K562 (cell line): ENCODE data around the gene CNTN5. TPM values are rescaled to one million over a fixed set of nuclear protein-coding genes. Genes with fewer than 3 reads are reported as not detected.

Source experiments
- ATAC-seq: fragments of 200-7000 bp; cut with Tn5 transposase; 3 replicates; pipeline ENCODE4 v1.9.1; 2020; ENCODE audit warnings: moderate library complexity
- BruUV-seq: library from RNA; stranded (reverse); fragments of 400-500 nt; replicated peaks from 2 replicates; lab custom pipeline; 2021; lab: Mats Ljungman, UMichigan
- CTCF ChIA-PET: fragments of 300-600 bp; formaldehyde crosslinking; extraction: SDS; loops from one replicate; lab custom pipeline; 2021; ENCODE audit warnings: low intra/inter-chr PET ratio; lab: Yijun Ruan, JAX
- POLR2A ChIA-PET: fragments of 300-600, 350-650 bp; sonication (Branson Sonifier 250); formaldehyde crosslinking; extraction: SDS; loops from one replicate; lab custom pipeline; 2021; ENCODE audit warnings: antibody characterized with exemption, inconsistent platforms; lab: Yijun Ruan, JAX
- DNase-seq, 4 experiments: peaks; one replicate each; pipeline versions ENCODE4 v3.0.0 to v3.0.0-alpha.2; 2011 to 2018; ENCODE audit warnings: low spot score in 3 of 4, mixed read lengths in 3 of 4; ENCODE audit errors: extremely low read depth in 1 of 4
- FAIRE-seq: peaks from 2 replicates; lab custom pipeline; 2011; peaks lifted over from hg19 to GRCh38; lab: Jason Lieb, UNC
- H2AFZ ChIP-seq: 2 replicates; pipeline ENCODE4 v1.6.0; 2011; ENCODE audit warnings: low read depth, low read length, control low read depth, inconsistent platforms
- H3K27ac ChIP-seq: fragments of 200-600 bp; 3 replicates; pipeline ENCODE4 v1.8.0; 2011; ENCODE audit warnings: low read depth, mild to moderate bottlenecking, control low read depth, inconsistent platforms, low read length, moderate library complexity, mixed read lengths; ENCODE audit errors: extremely low read depth
- H3K27me3 ChIP-seq, 2 experiments: fragments of 300-600 bp in 1 of 2; 2 replicates in 1 of 2; 3 replicates in 1 of 2; pipeline versions ENCODE4 v1.6.0 to v1.8.0; 2011; ENCODE audit warnings: inconsistent platforms in 2 of 2, low read length in 2 of 2, mild to moderate bottlenecking in 1 of 2, mixed read lengths in 1 of 2, moderate library complexity in 1 of 2; ENCODE audit not compliant: control insufficient read depth in 2 of 2, insufficient read depth in 2 of 2
- H3K36me3 ChIP-seq: fragments of 300-600 bp; 3 replicates; pipeline ENCODE4 v1.8.0; 2011; ENCODE audit warnings: mild to moderate bottlenecking, low read length, inconsistent platforms; ENCODE audit not compliant: control insufficient read depth, insufficient read depth
- H3K4me1 ChIP-seq, 2 experiments: fragments of 200-600 bp in 1 of 2; replicated peaks in 1 of 2; 2 replicates in 1 of 2; 3 replicates in 1 of 2; pipeline versions ENCODE4 v1.5.1 to v1.8.0; 2011; ENCODE audit warnings: inconsistent platforms in 2 of 2, low read length in 2 of 2, mild to moderate bottlenecking in 1 of 2, mixed read lengths in 1 of 2, moderate library complexity in 1 of 2; ENCODE audit not compliant: control insufficient read depth in 2 of 2, insufficient read depth in 2 of 2
- H3K4me2 ChIP-seq: 2 replicates; pipeline ENCODE4 v1.6.1; 2011; ENCODE audit warnings: low read length, control low read depth, inconsistent platforms, mixed read lengths; ENCODE audit not compliant: insufficient read depth
- H3K4me3 ChIP-seq: fragments of 200-600 bp; sonication (generic), shearing (Covaris generic); 2 replicates; pipeline ENCODE4 v1.5.1; 2016; ENCODE audit warnings: control low read depth, inconsistent platforms
- H3K79me2 ChIP-seq: fragments of 200-600 bp; 3 replicates; pipeline ENCODE4 v1.8.0; 2011; ENCODE audit warnings: low read length, inconsistent platforms; ENCODE audit not compliant: control insufficient read depth, insufficient read depth
- H3K9ac ChIP-seq, 2 experiments: 2 replicates each; pipeline versions ENCODE4 v1.6.0 to v1.6.1; 2011; ENCODE audit warnings: low read depth in 2 of 2, low read length in 2 of 2, control low read depth in 1 of 2, inconsistent platforms in 1 of 2, mild to moderate bottlenecking in 1 of 2, mixed read lengths in 1 of 2; ENCODE audit not compliant: insufficient read depth in 1 of 2
- H3K9me1 ChIP-seq: one replicate; pipeline ENCODE4 v1.6.0; 2011; ENCODE audit warnings: inconsistent platforms, mild to moderate bottlenecking, low read length, moderate library complexity; ENCODE audit not compliant: control insufficient read depth, insufficient read depth
- H3K9me3 ChIP-seq: replicated peaks from 2 replicates; pipeline ENCODE4 v1.5.1; 2011; ENCODE audit warnings: low read depth, low read length, inconsistent platforms; ENCODE audit not compliant: control insufficient read depth, insufficient read depth
- H4K20me1 ChIP-seq: replicated peaks from 2 replicates; pipeline ENCODE4 v1.6.1; 2011; ENCODE audit warnings: low read length, inconsistent platforms, mixed read lengths; ENCODE audit not compliant: control insufficient read depth, insufficient read depth
- BCOR ChIP-seq: fragments of 450-650 bp; IDR thresholded peaks from 2 replicates; pipeline ENCODE4 v1.6.1; 2016
- ELF4 ChIP-seq: fragments of 450-650 bp; formaldehyde crosslinking; IDR thresholded peaks from 2 replicates; pipeline ENCODE4 v1.4.0; 2022; ENCODE audit warnings: missing genetic modification characterization
- LARP7 ChIP-seq: fragments of 450-650 bp; IDR thresholded peaks from 2 replicates; pipeline ENCODE4 v1.6.1; 2016
- PRMT5 ChIP-seq: sonication (generic); formaldehyde crosslinking; IDR thresholded peaks from 2 replicates; pipeline ENCODE4 v1.5.0; 2020; ENCODE audit warnings: missing genetic modification reagents
- SMAD1 ChIP-seq: fragments of 150-350 bp; IDR thresholded peaks from 2 replicates; pipeline ENCODE4 v1.6.1; 2014; ENCODE audit warnings: low read length, low read depth; ENCODE audit not compliant: partially characterized antibody
- SMAD4 ChIP-seq: fragments of 250-450 bp; sonication (Bioruptor Pico); conservative IDR thresholded peaks from 2 replicates; pipeline ENCODE4 v1.8.0; 2021; ENCODE audit warnings: inconsistent platforms, mild to moderate bottlenecking, moderate library complexity
- SRSF1 ChIP-seq: fragments of 200-400 bp; formaldehyde crosslinking; IDR thresholded peaks from 2 replicates; pipeline ENCODE4 v1.6.1; 2017; ENCODE audit warnings: mild to moderate bottlenecking, low read depth, low read length, moderate library complexity
- ZFP1 ChIP-seq: fragments of 450-650 bp; formaldehyde crosslinking; IDR thresholded peaks from 2 replicates; pipeline ENCODE4 v1.4.0; 2020; ENCODE audit warnings: mild to moderate bottlenecking, mixed read lengths
- ZNF165 ChIP-seq: fragments of 250-450 bp; sonication (Bioruptor Pico); IDR thresholded peaks from 2 replicates; pipeline ENCODE4 v1.4.0; 2020; ENCODE audit warnings: borderline replicate concordance
- ZSCAN29 ChIP-seq: fragments of 450-650 bp; IDR thresholded peaks from 2 replicates; pipeline ENCODE4 v1.6.1; 2017
- WGBS: fragments of 100-300 bp; shearing (Covaris generic); methylation state at CpG from one replicate; pipeline ENCODE4 v1.1.6; 2016; ENCODE audit warnings: low coverage, mixed read lengths; ENCODE audit not compliant: insufficient coverage; ENCODE audit errors: missing lambda C conversion rate; 5-methylcytosine and 5-hydroxymethylcytosine counted together
- in situ Hi-C: fragments of 300-500 bp; cut with MboI; formaldehyde crosslinking; loops from 4 replicates; pipeline ENCODE4 v1.15.0; 2018; ENCODE audit warnings: inconsistent platforms, mixed read lengths
- intact Hi-C: fragments of 100-400 bp; cut with micrococcal nuclease; formaldehyde crosslinking; loops from 2 replicates; pipeline ENCODE4 v1.14.2; 2022
- polyA plus RNA-seq, 8 experiments: library from polyadenylated mRNA; depleted of rRNA in 4 of 8; stranded (reverse) in 5 of 8; unstranded in 3 of 8; fragments of >200 nt; fragmentation: Nextera tagmentation in 2 of 8; fragmentation: Illumina TruSeq in 1 of 8; extraction: Ambion mirVana in 2 of 8; extraction: Trizol in 1 of 8; gene quantifications; 2 replicates each; pipeline versions ENCODE4 v1.2.1 to v1.2.3, GENCODE V29; 2011 to 2014; ENCODE audit warnings: inconsistent platforms in 1 of 8, missing spikeins in 1 of 8
- total RNA-seq, 7 experiments: library from RNA; depleted of rRNA in 6 of 7; stranded (reverse); fragments of >200 nt in 6 of 7; fragmentation: Illumina TruSeq in 2 of 7; extraction: Trizol in 2 of 7; gene quantifications; 2 replicates each; pipeline versions ENCODE4 v1.2.1 to v1.2.3, GENCODE V29; 2011 to 2021; ENCODE audit warnings: low replicate concordance in 1 of 7
- TF ChIP-seq, protein P1 (sequence below): fragments of 450-650 bp; IDR thresholded peaks from 2 replicates; pipeline ENCODE4 v1.6.1; 2017; ENCODE audit warnings: mild to moderate bottlenecking, moderate library complexity
- TF ChIP-seq, protein P2 (sequence below): fragments of 200-400 bp; formaldehyde crosslinking; IDR thresholded peaks from 2 replicates; pipeline ENCODE4 v1.6.1; 2017; ENCODE audit warnings: mild to moderate bottlenecking, low read depth, low read length, moderate library complexity
- TF ChIP-seq, protein P3 (sequence below): sonication (generic); formaldehyde crosslinking; IDR thresholded peaks from 2 replicates; pipeline ENCODE4 v1.8.0; 2022; ENCODE audit warnings: mild to moderate bottlenecking, missing genetic modification reagents
- TF ChIP-seq, protein P4 (sequence below), 2 experiments: IDR thresholded peaks in 1 of 2; conservative IDR thresholded peaks in 1 of 2; 2 replicates each; pipeline ENCODE4 v1.6.1; 2016; ENCODE audit warnings: low read depth in 2 of 2, mild to moderate bottlenecking in 1 of 2, missing compliant biosample characterization in 1 of 2, missing genetic modification characterization in 1 of 2, moderate library complexity in 1 of 2

Gene CNTN5
- total and polyA plus RNA-seq, 9 of the 15 experiments (the other 6 are each of a cell fraction or from before 2014, with no cell fraction given) = 0.03 TPM; not detected in 8

DNA sequence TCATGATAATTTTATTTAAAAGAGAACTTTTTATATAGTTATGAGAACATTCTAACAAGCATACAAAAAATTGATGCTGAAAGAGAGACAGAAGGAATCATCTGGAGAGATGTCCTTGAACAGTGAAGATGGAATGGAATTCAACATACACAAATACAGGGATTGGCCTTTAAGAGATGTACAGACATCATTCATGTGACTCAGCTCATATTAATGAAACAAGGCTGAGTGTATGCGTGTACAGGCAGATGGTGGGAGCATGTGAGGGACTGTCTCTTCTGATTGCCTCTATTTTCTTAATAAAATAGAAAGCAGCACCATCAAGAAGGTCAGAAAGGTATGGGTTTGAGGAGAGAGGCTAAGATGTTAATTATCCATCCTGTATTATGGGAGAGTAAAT, 793.3 kb downstream of the CNTN5 start:
- H3K4me2 ChIP-seq = no peak overlapping the region
- H3K36me3 ChIP-seq = no peaks in the 10 kb centered on the region
- BruUV-seq = no TSS peak
- DNase-seq (no peak), FAIRE-seq (no peak), ATAC-seq (no peak)
- no peak overlapping the region for H3K9ac ChIP-seq
- no peak overlapping the region for H3K27ac ChIP-seq
- intact Hi-C loops = no loop called here
- TF ChIP-seq ZSCAN29 = no peak
- TF ChIP-seq, protein P1, sequence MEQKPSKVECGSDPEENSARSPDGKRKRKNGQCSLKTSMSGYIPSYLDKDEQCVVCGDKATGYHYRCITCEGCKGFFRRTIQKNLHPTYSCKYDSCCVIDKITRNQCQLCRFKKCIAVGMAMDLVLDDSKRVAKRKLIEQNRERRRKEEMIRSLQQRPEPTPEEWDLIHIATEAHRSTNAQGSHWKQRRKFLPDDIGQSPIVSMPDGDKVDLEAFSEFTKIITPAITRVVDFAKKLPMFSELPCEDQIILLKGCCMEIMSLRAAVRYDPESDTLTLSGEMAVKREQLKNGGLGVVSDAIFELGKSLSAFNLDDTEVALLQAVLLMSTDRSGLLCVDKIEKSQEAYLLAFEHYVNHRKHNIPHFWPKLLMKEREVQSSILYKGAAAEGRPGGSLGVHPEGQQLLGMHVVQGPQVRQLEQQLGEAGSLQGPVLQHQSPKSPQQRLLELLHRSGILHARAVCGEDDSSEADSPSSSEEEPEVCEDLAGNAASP = no peak
- TF ChIP-seq SRSF1 = no peak
- TF ChIP-seq, protein P2, sequence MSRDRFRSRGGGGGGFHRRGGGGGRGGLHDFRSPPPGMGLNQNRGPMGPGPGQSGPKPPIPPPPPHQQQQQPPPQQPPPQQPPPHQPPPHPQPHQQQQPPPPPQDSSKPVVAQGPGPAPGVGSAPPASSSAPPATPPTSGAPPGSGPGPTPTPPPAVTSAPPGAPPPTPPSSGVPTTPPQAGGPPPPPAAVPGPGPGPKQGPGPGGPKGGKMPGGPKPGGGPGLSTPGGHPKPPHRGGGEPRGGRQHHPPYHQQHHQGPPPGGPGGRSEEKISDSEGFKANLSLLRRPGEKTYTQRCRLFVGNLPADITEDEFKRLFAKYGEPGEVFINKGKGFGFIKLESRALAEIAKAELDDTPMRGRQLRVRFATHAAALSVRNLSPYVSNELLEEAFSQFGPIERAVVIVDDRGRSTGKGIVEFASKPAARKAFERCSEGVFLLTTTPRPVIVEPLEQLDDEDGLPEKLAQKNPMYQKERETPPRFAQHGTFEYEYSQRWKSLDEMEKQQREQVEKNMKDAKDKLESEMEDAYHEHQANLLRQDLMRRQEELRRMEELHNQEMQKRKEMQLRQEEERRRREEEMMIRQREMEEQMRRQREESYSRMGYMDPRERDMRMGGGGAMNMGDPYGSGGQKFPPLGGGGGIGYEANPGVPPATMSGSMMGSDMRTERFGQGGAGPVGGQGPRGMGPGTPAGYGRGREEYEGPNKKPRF = no peak
- no peak for TF ChIP-seq BCOR
- TF ChIP-seq ELF4 (CRISPR knock-in tag) = no peak
- TF ChIP-seq, protein P3, sequence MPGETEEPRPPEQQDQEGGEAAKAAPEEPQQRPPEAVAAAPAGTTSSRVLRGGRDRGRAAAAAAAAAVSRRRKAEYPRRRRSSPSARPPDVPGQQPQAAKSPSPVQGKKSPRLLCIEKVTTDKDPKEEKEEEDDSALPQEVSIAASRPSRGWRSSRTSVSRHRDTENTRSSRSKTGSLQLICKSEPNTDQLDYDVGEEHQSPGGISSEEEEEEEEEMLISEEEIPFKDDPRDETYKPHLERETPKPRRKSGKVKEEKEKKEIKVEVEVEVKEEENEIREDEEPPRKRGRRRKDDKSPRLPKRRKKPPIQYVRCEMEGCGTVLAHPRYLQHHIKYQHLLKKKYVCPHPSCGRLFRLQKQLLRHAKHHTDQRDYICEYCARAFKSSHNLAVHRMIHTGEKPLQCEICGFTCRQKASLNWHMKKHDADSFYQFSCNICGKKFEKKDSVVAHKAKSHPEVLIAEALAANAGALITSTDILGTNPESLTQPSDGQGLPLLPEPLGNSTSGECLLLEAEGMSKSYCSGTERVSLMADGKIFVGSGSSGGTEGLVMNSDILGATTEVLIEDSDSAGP (CRISPR knock-in tag) = no peak
- TF ChIP-seq ZNF165 = no peak
- TF ChIP-seq PRMT5 (CRISPR knock-in tag) = no peak
- TF ChIP-seq SMAD1 = no peak
- no peak for TF ChIP-seq SMAD4 (CRISPR knock-in tag)
- TF ChIP-seq ZFP1 (CRISPR knock-in tag) = no peak
- no peak for TF ChIP-seq LARP7
- TF ChIP-seq, protein P4, sequence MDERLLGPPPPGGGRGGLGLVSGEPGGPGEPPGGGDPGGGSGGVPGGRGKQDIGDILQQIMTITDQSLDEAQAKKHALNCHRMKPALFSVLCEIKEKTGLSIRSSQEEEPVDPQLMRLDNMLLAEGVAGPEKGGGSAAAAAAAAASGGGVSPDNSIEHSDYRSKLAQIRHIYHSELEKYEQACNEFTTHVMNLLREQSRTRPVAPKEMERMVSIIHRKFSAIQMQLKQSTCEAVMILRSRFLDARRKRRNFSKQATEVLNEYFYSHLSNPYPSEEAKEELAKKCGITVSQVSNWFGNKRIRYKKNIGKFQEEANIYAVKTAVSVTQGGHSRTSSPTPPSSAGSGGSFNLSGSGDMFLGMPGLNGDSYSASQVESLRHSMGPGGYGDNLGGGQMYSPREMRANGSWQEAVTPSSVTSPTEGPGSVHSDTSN (CRISPR knock-in tag; IDR thresholded peaks at IDR 0.05; ENCODE audit: low read depth) = no peak
- TF ChIP-seq, protein P4 (tag; conservative IDR thresholded peaks at IDR 0.05; ENCODE audit: low read depth) = no peak
- CTCF ChIA-PET = no interaction called here
- 0% methylated on average over 1 of the region's 1 CpG for WGBS
- no peaks in the 10 kb centered on the region for H3K4me1 ChIP-seq
- no peaks in the 10 kb centered on the region for H3K27me3 ChIP-seq
- POLR2A ChIA-PET = no interaction called here
- in situ Hi-C loops = no loop called here
- no peaks in the 10 kb centered on the region for H4K20me1 ChIP-seq
- H3K9me3 ChIP-seq = peaks cover 3% of the 10 kb centered on the region; the same call in 1 of the 2 replicates
- no peak overlapping the region for H3K4me3 ChIP-seq
- H3K79me2 ChIP-seq = no peaks in the 10 kb centered on the region
- H3K9me1 ChIP-seq = no peaks in the 10 kb centered on the region
- H2AFZ ChIP-seq = no peak overlapping the region
